ENCODE results near the gene LSM6.

The LSM6 gene

GRCh38 chr4:146175541-146176453 lies at the start of gene LSM6:
Gene LSM6 (plus strand): TSS chr4:146175718. CDS start chr4:146182922, 7,204 bp downstream.
- peak; percentile 77 for DNase-seq (ENCODE audit: low spot score)

- no peak for DNase-seq (ENCODE audit: low spot score)
These were observed 43.1 kb upstream of the LSM6 start for GRCh38 chr4:146132445-146132844.

GRCh38 chr4:146134761-146135445 lies 40.6 kb upstream of the LSM6 start:
- DNase-seq (ENCODE audit: low spot score) = no peak

GRCh38 chr4:146135941-146136340 lies 39.6 kb upstream of the LSM6 start:
- DNase-seq (ENCODE audit: low spot score) = no peak

- no peak for DNase-seq (ENCODE audit: low spot score)
These were observed 32.8 kb upstream of the LSM6 start for GRCh38 chr4:146142768-146143167.

- DNase-seq (ENCODE audit: low spot score) = no peak
These were observed 31.6 kb upstream of the LSM6 start for GRCh38 chr4:146143888-146144287.

GRCh38 chr4:146146918-146147317 lies 28.6 kb upstream of the LSM6 start:
- no peak for DNase-seq (ENCODE audit: low spot score)

- DNase-seq (ENCODE audit: low spot score) = no peak
These were observed 27.5 kb upstream of the LSM6 start for GRCh38 chr4:146148021-146148420.

GRCh38 chr4:146154057-146154456 lies 21.5 kb upstream of the LSM6 start:
- DNase-seq (ENCODE audit: low spot score) = no peak

GRCh38 chr4:146155152-146155724 lies 20.3 kb upstream of the LSM6 start:
- no peak for DNase-seq (ENCODE audit: low spot score)

- DNase-seq (ENCODE audit: low spot score) = no peak
These were observed 17.3 kb upstream of the LSM6 start for GRCh38 chr4:146158036-146158745.

- DNase-seq (ENCODE audit: low spot score) = no peak
These were observed 16.0 kb upstream of the LSM6 start for GRCh38 chr4:146159384-146160058.

- no peak for DNase-seq (ENCODE audit: low spot score)
These were observed 14.3 kb upstream of the LSM6 start for GRCh38 chr4:146161243-146161642.

GRCh38 chr4:146165221-146165620 lies 10.3 kb upstream of the LSM6 start:
- no peak for DNase-seq (ENCODE audit: low spot score)

- no peak for DNase-seq (ENCODE audit: low spot score)
These were observed 9.7 kb upstream of the LSM6 start for GRCh38 chr4:146165840-146166239.

- no peak for DNase-seq (ENCODE audit: low spot score)
These were observed 5.4 kb upstream of the LSM6 start for GRCh38 chr4:146170149-146170548.

- DNase-seq (ENCODE audit: low spot score) = no peak
These were observed 1.4 kb downstream of the LSM6 start for GRCh38 chr4:146176891-146177290.

- DNase-seq (ENCODE audit: low spot score) = no peak
These were observed 2.6 kb downstream of the LSM6 start for GRCh38 chr4:146178126-146178525.

- DNase-seq (ENCODE audit: low spot score) = no peak
These were observed 4.4 kb downstream of the LSM6 start for GRCh38 chr4:146179784-146180370.

GRCh38 chr4:146182443-146182842 lies 6.9 kb downstream of the LSM6 start:
- peak; percentile 12 for DNase-seq (ENCODE audit: low spot score)

GRCh38 chr4:146183209-146183608 lies 7.7 kb downstream of the LSM6 start:
- no peak for DNase-seq (ENCODE audit: low spot score)
